DOHH2 (cell line): ENCODE results near the gene SLIT1.

Source experiments
- CTCF ChIP-seq: fragments of 200-600 bp; sonication (generic); IDR thresholded peaks from one replicate; pipeline ENCODE4 v1.5.1; 2014; ENCODE audit warnings: antibody characterized with exemption, mild to moderate bottlenecking, low read depth, low read length; ENCODE audit not compliant: poor library complexity, severe bottlenecking
- EZH2phosphoT487 ChIP-seq: fragments of 200-600 bp; sonication (generic); IDR thresholded peaks from 2 replicates; pipeline ENCODE4 v1.6.1; 2017; ENCODE audit warnings: borderline replicate concordance, mild to moderate bottlenecking, antibody characterized with exemption, low read length, moderate library complexity, mixed read lengths

GRCh38 chr10:97117372-97117771 lies 68.4 kb downstream of the SLIT1 start:
- TF ChIP-seq CTCF (peak; percentile 58), EZH2phosphoT487 (no peak)
